ENCODE data around the gene MYO9A.

DNA sequence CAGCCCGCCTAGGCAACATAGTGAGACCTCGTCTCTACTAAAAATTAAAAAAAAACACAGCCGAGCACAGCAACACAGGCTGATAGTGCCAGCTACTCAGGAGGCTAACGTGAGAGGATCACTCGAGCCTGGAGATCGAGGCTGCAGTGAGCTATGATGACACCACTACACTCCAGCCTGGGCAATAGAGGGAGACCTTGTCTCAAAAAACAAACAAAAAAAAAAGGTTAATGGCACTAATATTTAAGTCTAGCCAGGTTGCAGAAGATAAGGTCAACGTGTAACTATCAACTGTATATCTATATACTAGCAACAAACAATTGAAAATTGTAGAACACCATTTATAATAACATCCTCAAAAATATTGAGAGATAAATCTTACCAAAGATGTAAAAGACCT lies 75.1 kb downstream of the MYO9A start:
- TF ChIP-seq, protein P1, sequence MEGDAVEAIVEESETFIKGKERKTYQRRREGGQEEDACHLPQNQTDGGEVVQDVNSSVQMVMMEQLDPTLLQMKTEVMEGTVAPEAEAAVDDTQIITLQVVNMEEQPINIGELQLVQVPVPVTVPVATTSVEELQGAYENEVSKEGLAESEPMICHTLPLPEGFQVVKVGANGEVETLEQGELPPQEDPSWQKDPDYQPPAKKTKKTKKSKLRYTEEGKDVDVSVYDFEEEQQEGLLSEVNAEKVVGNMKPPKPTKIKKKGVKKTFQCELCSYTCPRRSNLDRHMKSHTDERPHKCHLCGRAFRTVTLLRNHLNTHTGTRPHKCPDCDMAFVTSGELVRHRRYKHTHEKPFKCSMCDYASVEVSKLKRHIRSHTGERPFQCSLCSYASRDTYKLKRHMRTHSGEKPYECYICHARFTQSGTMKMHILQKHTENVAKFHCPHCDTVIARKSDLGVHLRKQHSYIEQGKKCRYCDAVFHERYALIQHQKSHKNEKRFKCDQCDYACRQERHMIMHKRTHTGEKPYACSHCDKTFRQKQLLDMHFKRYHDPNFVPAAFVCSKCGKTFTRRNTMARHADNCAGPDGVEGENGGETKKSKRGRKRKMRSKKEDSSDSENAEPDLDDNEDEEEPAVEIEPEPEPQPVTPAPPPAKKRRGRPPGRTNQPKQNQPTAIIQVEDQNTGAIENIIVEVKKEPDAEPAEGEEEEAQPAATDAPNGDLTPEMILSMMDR (IDR thresholded peaks at IDR 0.05) = no peak
- TF ChIP-seq EZH2 (IDR thresholded peaks at IDR 0.05) = no peak

Measured in neural progenitor cell (in vitro differentiated cells).